HG03097 (cell line): ENCODE measurements around the gene ERO1A.

Experiments
- ATAC-seq: cut with Tn5 transposase; IDR thresholded peaks from one replicate; pipeline ENCODE4 v1.9.1; 2021; ENCODE audit not compliant: unreplicated experiment, low FRiP score

Gene ERO1A

GRCh38 chr14:52609445-52610044 is 85.8 kb downstream of the ERO1A start:
- ATAC-seq, result no peak

DNA sequence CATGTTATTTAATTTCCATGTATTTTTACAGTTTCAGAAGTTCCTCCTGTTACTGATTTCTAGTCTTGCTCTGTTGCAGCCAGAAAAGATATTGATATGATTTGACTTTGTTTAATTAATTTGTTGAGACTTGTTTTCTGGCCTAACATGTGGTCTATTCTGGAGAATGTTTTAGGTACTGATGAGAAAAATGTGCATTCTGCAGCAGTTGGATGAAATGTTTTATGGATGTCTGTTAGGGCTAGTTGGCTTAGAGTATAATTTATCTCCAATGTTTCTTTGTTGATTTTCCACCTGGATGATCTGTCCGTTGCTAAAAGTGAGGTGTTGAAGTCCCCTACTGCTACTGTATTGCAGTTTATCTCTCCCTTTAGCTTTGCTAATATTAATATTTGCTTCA is 88.3 kb downstream of the ERO1A start:
- no peak for ATAC-seq

DNA sequence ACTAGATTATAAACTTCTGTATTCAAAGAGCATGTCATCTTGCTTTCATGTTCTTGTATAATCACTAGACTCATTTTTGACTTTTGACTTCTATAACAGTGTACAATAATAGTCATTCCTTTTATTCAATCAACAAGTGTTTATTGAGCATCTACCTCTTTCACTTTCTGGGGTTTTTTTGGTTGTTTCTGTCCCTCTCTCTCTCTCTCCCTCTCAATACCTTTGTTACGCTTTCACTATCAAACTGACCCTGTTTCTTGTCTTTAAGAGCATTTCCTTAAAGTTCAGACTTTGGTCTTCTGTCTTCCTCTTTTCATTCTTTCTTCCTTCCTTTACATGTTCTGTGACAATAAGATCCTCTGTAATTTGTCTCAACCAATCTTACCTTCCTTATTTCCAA is 93.2 kb downstream of the ERO1A start:
- ATAC-seq, result no peak

DNA sequence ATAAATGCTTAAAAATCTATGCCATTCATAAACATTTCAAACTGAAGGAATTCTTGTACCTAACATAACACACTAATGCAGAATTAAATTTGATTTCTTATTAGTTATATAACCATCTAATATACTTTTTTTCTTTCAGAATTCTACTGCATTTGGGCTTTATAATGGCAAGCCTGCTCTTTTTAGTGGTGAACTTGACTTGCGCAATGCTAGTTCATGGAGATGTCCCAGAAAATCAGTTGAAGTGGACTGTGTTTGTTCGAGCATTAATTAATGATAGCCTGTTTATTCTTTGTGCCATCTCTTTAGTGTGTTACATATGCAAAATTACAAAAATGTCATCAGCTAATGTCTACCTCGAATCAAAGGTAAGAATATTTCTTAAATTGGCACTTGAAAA is 95.4 kb downstream of the ERO1A start:
- ATAC-seq, result no peak

GRCh38 chr14:52598568-52598967 is 96.8 kb downstream of the ERO1A start:
- no peak for ATAC-seq

GRCh38 chr14:52596861-52597260 is 98.5 kb downstream of the ERO1A start:
- no peak for ATAC-seq

DNA sequence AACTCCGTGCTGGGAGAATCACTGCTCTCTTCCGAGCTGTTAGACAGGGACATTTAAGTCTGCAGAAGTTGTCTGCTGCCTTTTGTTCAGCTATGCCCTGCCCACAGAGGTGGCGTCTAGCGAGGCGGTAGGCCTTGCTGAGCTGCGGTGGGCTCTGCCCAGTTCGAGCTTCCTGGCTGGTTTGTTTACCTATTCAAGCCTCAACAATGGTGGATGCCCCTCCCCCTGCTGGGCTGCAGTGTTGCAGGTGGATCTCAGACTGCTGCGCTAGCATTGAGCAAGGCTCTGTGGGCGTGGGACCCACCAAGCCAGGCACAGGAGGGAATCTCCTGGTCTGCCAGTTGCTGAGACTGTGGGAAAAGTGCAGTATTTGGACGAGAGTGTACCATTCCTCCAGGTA is 99.0 kb downstream of the ERO1A start:
- ATAC-seq, result no peak

GRCh38 chr14:52590318-52590717 is 105.0 kb downstream of the ERO1A start:
- no peak for ATAC-seq
